B cell (primary cell): ENCODE data around the gene TTLL10. TPM values are rescaled to one million over a fixed set of nuclear protein-coding genes. Genes with fewer than 3 reads are reported as not detected.

Experiments used
- ATAC-seq: fragments of 200-7000 bp; cut with Tn5 transposase; one replicate; pipeline ENCODE4 v1.10.0; 2021; ENCODE audit warnings: low read depth, mild to moderate bottlenecking, moderate number of reproducible peaks, moderate library complexity
- CTCF ChIA-PET: fragments of 350-600 bp; sonication (Branson Sonifier 250); formaldehyde crosslinking; loops from one replicate; lab custom pipeline; 2021; ENCODE audit warnings: antibody characterized with exemption, inconsistent platforms; lab: Charles Lee
- POLR2A ChIA-PET: fragments of 350-600 bp; sonication (Branson Sonifier 250); formaldehyde crosslinking; loops from one replicate; lab custom pipeline; 2021; ENCODE audit warnings: antibody characterized with exemption; lab: Charles Lee
- DNase-seq: peaks from one replicate; pipeline ENCODE4 v3.0.0; 2013
- H2AFZ ChIP-seq: 2 replicates; pipeline ENCODE4 v1.6.1; 2012; ENCODE audit warnings: mild to moderate bottlenecking, low read depth, low read length; ENCODE audit not compliant: insufficient read depth, poor library complexity, severe bottlenecking
- H3K27ac ChIP-seq, 2 donors: 1 replicate in 1 of 2; 2 replicates in 1 of 2; pipeline ENCODE4 v1.5.1; 2012 to 2013; ENCODE audit warnings: low read length in 2 of 2, mild to moderate bottlenecking in 2 of 2, moderate library complexity in 1 of 2
- H3K27me3 ChIP-seq, 4 experiments: fragments of 200-600 bp in 1 of 4; sonication (generic) in 1 of 4; replicated peaks in 1 of 4; 1 replicate in 2 of 4; 2 replicates in 2 of 4; pipeline versions ENCODE4 v1.6.1 to v1.7.0; 2013 to 2016; ENCODE audit warnings: low read length in 3 of 4, mild to moderate bottlenecking in 2 of 4, mixed read lengths in 1 of 4, moderate library complexity in 1 of 4; ENCODE audit not compliant: insufficient read depth in 4 of 4, control insufficient read depth in 3 of 4; ENCODE audit errors: control extremely low read depth in 1 of 4
- H3K36me3 ChIP-seq, 2 experiments: replicated peaks in 1 of 2; 1 replicate in 1 of 2; 2 replicates in 1 of 2; pipeline versions ENCODE4 v1.6.1 to v1.7.1; 2013; ENCODE audit warnings: low read length in 1 of 2; ENCODE audit not compliant: insufficient read depth in 2 of 2, control insufficient read depth in 1 of 2; ENCODE audit errors: control extremely low read depth in 1 of 2, extremely low read depth in 1 of 2
- H3K4me1 ChIP-seq, 2 donors: fragments of 200-600 bp in 1 of 2; sonication (generic) in 1 of 2; 1 replicate in 1 of 2; 2 replicates in 1 of 2; pipeline versions ENCODE4 v1.5.1 to v1.6.1; 2013 to 2017; ENCODE audit warnings: low read length in 2 of 2; ENCODE audit not compliant: control insufficient read depth in 2 of 2, insufficient read depth in 2 of 2
- H3K4me2 ChIP-seq: replicated peaks from 2 replicates; pipeline ENCODE3; 2012; ENCODE audit warnings: mild to moderate bottlenecking, low read depth, low read length; ENCODE audit not compliant: poor library complexity, severe bottlenecking
- H3K4me3 ChIP-seq, 5 experiments: fragments of 200-600 bp in 1 of 5; sonication (generic) in 1 of 5; 1 replicate in 3 of 5; 2 replicates in 2 of 5; pipeline versions ENCODE4 v1.5.1 to v1.7.0; 2011 to 2016; ENCODE audit warnings: low read length in 4 of 5, mild to moderate bottlenecking in 4 of 5, low read depth in 2 of 5, control low read depth in 1 of 5, moderate library complexity in 1 of 5; ENCODE audit not compliant: insufficient read depth in 1 of 5; ENCODE audit errors: control extremely low read depth in 1 of 5, extremely low read depth in 1 of 5
- H3K79me2 ChIP-seq: fragments of 200-600 bp; sonication (generic); one replicate; pipeline ENCODE4 v1.6.0; 2016; ENCODE audit warnings: low read length; ENCODE audit not compliant: control insufficient read depth, insufficient read depth
- H3K9ac ChIP-seq: fragments of 200-600 bp; sonication (generic); 2 replicates; pipeline ENCODE4 v1.6.1; 2017; ENCODE audit warnings: mild to moderate bottlenecking, low read length, moderate library complexity
- H3K9me3 ChIP-seq, 3 donors: one replicate each; pipeline versions ENCODE4 v1.6.1 to v1.7.1; 2013; ENCODE audit warnings: low read length in 2 of 3; ENCODE audit not compliant: control insufficient read depth in 2 of 3, insufficient read depth in 1 of 3; ENCODE audit errors: control extremely low read depth in 1 of 3
- H4K20me1 ChIP-seq: 2 replicates; pipeline ENCODE4 v1.6.0; 2012; ENCODE audit warnings: mild to moderate bottlenecking, low read length; ENCODE audit not compliant: insufficient read depth, control insufficient read depth, poor library complexity, severe bottlenecking
- H3K27ac Mint-ChIP-seq: one replicate; pipeline ENCODE4 v1.8.0; 2021; ENCODE audit warnings: mixed read lengths
- H3K27me3 Mint-ChIP-seq: one replicate; pipeline ENCODE4 v1.8.0; 2021; ENCODE audit warnings: mixed read lengths
- H3K4me1 Mint-ChIP-seq: one replicate; pipeline ENCODE4 v1.8.0; 2021; ENCODE audit warnings: mixed read lengths
- H3K4me3 Mint-ChIP-seq: one replicate; pipeline ENCODE4 v1.8.0; 2021; ENCODE audit warnings: mixed read lengths
- H3K9me3 Mint-ChIP-seq: one replicate; pipeline ENCODE4 v1.8.0; 2022; ENCODE audit warnings: mixed read lengths; ENCODE audit not compliant: insufficient read depth
- CTCF ChIP-seq: fragments of 200-600 bp; IDR thresholded peaks from one replicate; pipeline ENCODE4 v1.8.0; 2022; ENCODE audit warnings: antibody characterized with exemption, mild to moderate bottlenecking
- EZH2 ChIP-seq: IDR thresholded peaks from 2 replicates; pipeline ENCODE4 v1.6.1; 2012; ENCODE audit warnings: borderline replicate concordance, low read depth, mild to moderate bottlenecking, moderate library complexity, low read length; ENCODE audit not compliant: insufficient read depth, poor library complexity, severe bottlenecking
- WGBS: methylation state at CpG from one replicate; pipeline ENCODE4 v1.1.5; 2013; ENCODE audit warnings: missing lambda C conversion rate; ENCODE audit not compliant: insufficient coverage; 5-methylcytosine and 5-hydroxymethylcytosine counted together
- intact Hi-C: fragments of 100-400 bp; cut with micrococcal nuclease; formaldehyde crosslinking; loops from one replicate; pipeline ENCODE4 v1.10.0; 2022
- polyA plus RNA-seq: library from polyadenylated mRNA; depleted of rRNA; stranded (reverse); fragments of >200 nt; gene quantifications from 2 replicates; pipeline ENCODE4 v1.2.3, GENCODE V29; 2012
- total RNA-seq, 2 donors: library from RNA; stranded (reverse); fragments of 120-200 nt in 1 of 2; gene quantifications; 1 replicate in 1 of 2; 2 replicates in 1 of 2; pipeline versions ENCODE4 v1.2.3 to v1.2.4, GENCODE V29; 2013 to 2022

Gene TTLL10
- total and polyA plus RNA-seq, 2 donors (not counting 1 experiment from before 2014, with no cell fraction given) = 0.37 to 0.45 TPM

GRCh38 chr1:1241588-1242219 lies 68.0 kb downstream of the TTLL10 start:
- Mint-ChIP-seq H3K4me3 (no peak overlapping the region), H3K27ac (no peak overlapping the region), H3K9me3 (no peaks in the 10 kb centered on the region), H3K4me1 (peaks cover 11% of the 10 kb centered on the region), H3K27me3 (no peaks in the 10 kb centered on the region)
- ATAC-seq = no peak
- peaks cover under 1% of the 10 kb centered on the region for H4K20me1 ChIP-seq
- H2AFZ ChIP-seq = no peak overlapping the region
- H3K79me2 ChIP-seq = no peaks in the 10 kb centered on the region
- H3K27ac ChIP-seq = no peak overlapping the region
- peaks cover 20% of the 10 kb centered on the region in 2 donors for H3K4me1 ChIP-seq
- WGBS = 87% methylated on average over 23 of the region's 26 CpGs
- no peaks in the 10 kb centered on the region for H3K36me3 ChIP-seq
- ChIA-PET CTCF (interaction anchor here (2.0 to 2.3 kb wide), 2 partner anchors 9 to 119 kb away, joined by 6 to 7 read pairs; no protein-coding TSS in a partner anchor), POLR2A (interaction anchor here (1.2 kb wide), 1 partner anchor 105 kb away, joined by 15 read pairs; no protein-coding TSS in a partner anchor)
- H3K27me3 ChIP-seq = peaks cover 0 to 52% (median 12%) of the 10 kb centered on the region in 4 experiments
- no peak overlapping the region for H3K4me2 ChIP-seq
- intact Hi-C loops = no loop called here
- TF ChIP-seq EZH2 (no peak), CTCF (no peak)
- H3K9ac ChIP-seq = no peak overlapping the region
- H3K4me3 ChIP-seq = no peak overlapping the region
- DNase-seq = no peak
- peaks cover 0 to 11% (median 0%) of the 10 kb centered on the region in 3 donors for H3K9me3 ChIP-seq
